Fibroblast of lung (primary cell): ENCODE results near the gene MYO1G.

Experiments used
- EZH2 ChIP-seq: IDR thresholded peaks from 2 replicates; pipeline ENCODE4 v1.5.1; 2012; ENCODE audit warnings: low read length, control low read depth, mild to moderate bottlenecking; ENCODE audit errors: missing control alignments
- TF ChIP-seq, protein P1 (sequence below), 2 donors: IDR thresholded peaks in 1 of 2; conservative IDR thresholded peaks in 1 of 2; 1 replicate in 1 of 2; 2 replicates in 1 of 2; pipeline ENCODE4 v1.5.1; 2011 to 2012; ENCODE audit warnings: low read length in 2 of 2, control low read depth in 1 of 2, inconsistent platforms in 1 of 2, low read depth in 1 of 2, mild to moderate bottlenecking in 1 of 2

DNA sequence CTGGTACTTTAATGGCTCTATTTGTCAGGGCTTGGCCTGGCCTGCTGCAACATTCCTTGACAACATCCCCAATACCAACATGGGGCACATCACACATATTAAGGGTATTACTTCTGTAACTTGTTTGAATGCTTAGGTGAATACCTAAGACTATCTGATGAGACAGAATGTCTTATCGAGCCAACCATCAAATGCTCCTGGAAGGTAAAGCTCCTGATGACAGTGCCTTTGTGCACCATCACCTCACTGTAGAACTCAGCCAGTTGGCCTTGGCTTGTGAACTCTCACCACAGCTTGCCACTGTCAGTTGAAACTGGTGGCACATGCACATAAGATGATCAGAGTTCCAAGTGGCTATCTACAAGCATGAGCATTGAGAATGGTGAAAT is 3.7 kb upstream of the MYO1G start:
- TF ChIP-seq, protein P1, sequence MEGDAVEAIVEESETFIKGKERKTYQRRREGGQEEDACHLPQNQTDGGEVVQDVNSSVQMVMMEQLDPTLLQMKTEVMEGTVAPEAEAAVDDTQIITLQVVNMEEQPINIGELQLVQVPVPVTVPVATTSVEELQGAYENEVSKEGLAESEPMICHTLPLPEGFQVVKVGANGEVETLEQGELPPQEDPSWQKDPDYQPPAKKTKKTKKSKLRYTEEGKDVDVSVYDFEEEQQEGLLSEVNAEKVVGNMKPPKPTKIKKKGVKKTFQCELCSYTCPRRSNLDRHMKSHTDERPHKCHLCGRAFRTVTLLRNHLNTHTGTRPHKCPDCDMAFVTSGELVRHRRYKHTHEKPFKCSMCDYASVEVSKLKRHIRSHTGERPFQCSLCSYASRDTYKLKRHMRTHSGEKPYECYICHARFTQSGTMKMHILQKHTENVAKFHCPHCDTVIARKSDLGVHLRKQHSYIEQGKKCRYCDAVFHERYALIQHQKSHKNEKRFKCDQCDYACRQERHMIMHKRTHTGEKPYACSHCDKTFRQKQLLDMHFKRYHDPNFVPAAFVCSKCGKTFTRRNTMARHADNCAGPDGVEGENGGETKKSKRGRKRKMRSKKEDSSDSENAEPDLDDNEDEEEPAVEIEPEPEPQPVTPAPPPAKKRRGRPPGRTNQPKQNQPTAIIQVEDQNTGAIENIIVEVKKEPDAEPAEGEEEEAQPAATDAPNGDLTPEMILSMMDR (conservative IDR thresholded peaks at IDR 0.05 in 1 of 2, IDR thresholded peaks at IDR 0.05 in 1 of 2; ENCODE audit: low read depth in 1 of 2, low read length in 2 of 2) = no peak
- TF ChIP-seq EZH2 = no peak
